Measurements from ENCODE around the gene CTAGE9.

DNA sequence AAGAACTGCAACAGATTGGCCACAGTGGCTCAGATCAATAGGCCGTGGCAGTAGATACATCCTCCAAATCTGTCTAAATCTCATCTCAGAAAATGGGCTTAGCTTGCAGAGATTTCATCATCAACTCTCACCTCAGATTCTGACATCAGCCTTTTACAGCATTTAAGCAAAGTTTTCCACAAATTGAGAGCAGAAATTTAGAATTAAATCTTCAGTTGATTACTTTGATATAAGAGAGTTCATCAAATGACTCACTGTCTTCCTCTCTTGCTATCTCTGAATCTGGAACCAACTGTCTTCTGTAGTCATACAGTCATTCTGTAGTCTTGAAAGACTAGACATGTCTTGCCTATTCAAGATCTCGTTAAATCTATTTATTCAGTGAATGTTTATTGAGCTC, 45.2 kb upstream of the CTAGE9 start:
- TF ChIP-seq, protein P1, sequence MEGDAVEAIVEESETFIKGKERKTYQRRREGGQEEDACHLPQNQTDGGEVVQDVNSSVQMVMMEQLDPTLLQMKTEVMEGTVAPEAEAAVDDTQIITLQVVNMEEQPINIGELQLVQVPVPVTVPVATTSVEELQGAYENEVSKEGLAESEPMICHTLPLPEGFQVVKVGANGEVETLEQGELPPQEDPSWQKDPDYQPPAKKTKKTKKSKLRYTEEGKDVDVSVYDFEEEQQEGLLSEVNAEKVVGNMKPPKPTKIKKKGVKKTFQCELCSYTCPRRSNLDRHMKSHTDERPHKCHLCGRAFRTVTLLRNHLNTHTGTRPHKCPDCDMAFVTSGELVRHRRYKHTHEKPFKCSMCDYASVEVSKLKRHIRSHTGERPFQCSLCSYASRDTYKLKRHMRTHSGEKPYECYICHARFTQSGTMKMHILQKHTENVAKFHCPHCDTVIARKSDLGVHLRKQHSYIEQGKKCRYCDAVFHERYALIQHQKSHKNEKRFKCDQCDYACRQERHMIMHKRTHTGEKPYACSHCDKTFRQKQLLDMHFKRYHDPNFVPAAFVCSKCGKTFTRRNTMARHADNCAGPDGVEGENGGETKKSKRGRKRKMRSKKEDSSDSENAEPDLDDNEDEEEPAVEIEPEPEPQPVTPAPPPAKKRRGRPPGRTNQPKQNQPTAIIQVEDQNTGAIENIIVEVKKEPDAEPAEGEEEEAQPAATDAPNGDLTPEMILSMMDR (IDR thresholded peaks at IDR 0.05) = no peak
- TF ChIP-seq POLR2A (IDR thresholded peaks at IDR 0.05) = no peak

Measured in thyroid gland (tissue), 4 donors.